T-helper 2 cell (primary cell): Measurements from ENCODE around the gene CLIC5.

Experiments
- DNase-seq, 5 experiments: peaks; one replicate each; pipeline versions ENCODE4 v3.0.0 to v3.0.0-alpha.2; 2012 to 2022

Gene CLIC5

GRCh38 chr6:45886776-45887175, 128.9 kb downstream of the CLIC5 start:
- no peak for DNase-seq

DNA sequence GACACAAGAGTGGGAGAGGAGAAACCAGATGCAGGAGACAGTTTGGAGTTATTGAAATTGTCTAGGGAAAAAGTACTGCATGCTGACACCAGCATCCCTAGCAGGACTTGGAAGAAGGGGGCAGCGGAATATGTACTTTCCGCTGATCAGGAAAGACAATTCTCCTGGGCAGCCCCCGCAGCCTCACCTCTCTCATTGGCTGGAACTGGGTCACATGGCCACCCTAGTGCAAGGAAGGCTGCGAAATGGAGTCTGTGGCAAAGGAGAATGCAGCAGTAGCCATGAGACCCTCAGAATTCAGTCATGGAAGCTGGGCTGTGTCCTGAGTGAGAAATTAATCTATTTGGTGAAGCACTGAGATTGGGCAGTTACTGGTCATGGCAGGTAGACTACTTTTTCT, 131.3 kb downstream of the CLIC5 start:
- DNase-seq, result no peak

DNA sequence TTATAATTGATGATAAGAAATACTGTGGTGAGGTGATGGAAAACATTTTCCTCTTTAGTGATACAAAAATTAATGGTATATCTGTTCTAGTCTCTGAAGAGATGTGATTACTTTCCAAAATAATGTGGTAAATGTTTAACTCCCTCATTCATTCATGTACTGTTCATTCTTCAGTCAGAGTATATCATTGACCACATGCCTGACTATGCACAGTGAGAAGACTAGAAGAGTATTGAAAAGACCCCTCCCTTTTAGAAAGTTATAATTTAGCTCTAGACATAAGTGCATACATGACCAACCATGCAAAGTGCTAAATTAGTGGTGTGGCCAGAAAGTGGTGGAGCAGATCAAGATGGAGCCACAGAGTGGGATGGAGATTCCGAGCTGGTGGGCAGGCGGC, 133.0 kb downstream of the CLIC5 start:
- DNase-seq, result no peak

DNA sequence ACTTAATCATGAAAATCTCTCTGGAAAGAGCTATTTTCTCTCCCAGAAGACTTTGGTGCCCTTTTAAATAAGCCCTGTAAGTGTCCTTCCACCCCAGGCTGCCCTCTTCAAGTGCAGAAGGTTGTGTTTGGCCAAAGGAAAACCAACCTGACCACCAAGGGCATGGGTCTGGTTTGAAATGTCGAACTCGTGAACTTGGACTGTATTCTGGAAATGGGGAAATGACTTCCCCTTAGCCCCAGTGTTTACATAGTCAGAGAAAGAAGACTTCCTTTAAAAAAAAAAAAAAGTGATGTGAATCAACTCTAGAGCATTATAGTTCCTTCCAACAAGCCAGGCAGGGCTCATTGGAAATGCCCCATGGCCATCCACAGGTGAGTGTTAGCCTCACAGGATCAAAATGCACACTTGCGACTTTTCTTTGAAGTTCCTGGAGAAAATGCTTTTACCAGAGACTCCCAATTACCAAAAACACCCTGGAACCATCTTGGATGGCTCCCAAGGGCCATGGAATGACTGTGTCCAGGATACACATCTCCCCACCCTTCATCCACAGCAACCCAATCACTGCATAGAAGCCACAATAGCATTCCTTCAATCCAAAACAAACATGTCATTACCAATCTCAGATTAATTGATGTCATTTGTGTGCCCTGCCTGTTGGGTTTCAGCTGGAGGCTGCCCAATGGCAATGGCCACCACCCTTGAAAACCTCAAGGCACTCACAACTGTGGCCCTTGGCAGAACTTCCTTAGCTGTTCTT, 133.8 kb downstream of the CLIC5 start:
- DNase-seq, result no peak

GRCh38 chr6:45880676-45881075, 135.0 kb downstream of the CLIC5 start:
- no peak for DNase-seq

- DNase-seq, result no peak
Measured at GRCh38 chr6:45880159-45880558, 135.5 kb downstream of the CLIC5 start.

DNA sequence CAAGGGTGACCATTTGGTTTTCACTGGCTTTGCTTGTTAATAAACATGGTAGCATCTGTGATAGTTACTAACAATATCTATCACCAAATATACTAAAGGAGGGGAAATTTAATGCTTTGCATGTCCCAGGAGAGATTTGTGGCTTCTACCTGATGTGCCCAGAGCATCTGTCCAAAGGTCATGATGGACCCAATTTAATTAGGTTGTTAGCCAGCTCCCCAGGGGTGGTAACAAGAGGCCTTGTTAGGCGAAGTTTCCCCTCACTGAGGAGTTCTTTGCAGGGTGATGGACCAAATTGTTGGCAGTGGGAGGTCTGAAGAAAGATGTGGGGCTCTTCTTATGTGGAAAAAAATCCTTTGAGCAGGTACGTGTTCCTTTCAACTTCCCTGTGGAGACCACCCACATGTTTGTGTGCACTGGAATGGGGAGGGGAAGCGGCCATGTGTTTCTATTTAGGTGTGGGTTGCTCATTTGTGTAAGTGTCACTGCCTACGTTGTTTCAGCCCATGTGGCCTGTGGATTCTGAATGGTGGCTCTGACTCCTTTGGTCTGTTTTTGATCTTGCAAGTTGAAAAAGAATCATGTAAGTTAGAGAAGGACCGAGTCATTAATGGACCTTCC, 137.6 kb downstream of the CLIC5 start:
- DNase-seq, result no peak

DNA sequence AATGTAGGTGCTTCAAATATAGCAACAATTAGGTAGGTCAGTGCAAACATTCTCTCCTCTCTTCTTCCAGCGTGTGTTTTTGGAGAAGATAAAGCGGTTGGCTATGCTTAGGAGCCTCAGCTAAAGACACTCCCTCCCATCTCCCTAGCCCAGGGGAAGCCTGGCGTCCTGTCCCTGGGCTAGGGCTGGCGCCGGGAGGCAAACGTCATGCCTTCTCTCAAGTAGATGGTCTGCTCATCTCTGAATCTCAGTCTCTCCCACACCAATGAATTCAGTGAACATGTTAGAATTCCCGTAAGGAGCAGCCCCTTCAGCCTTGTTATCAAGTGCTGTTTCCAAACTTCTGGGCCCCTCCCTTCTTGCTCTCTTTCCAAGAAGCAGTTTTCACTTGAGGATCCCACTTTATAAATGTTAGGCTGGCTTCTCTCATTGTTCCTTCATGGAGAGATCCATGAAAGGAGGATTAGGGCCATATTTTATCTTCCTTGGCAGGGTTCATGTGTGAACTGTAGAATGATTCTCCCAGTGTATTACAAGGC, 142.8 kb downstream of the CLIC5 start:
- DNase-seq, result no peak

GRCh38 chr6:45870531-45870930, 145.1 kb downstream of the CLIC5 start:
- no peak for DNase-seq

DNA sequence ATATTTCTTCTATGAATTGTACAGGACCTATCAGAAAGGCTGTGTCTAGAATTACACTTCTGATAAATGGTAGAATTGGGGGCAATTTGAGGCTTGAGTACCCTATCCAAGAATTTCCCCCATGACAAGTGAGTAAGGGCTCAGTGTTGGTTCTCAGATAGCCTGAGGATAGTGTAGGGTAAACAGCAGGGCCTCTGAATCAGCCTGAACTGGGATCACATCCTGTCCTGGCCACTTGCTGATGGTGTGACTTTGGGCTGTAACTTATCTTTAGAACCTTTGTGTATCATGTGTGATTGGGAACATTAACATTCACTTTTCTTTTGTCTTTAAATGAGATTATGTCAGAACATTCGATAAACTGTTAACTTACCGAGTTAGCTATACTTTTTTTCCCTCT, 151.0 kb downstream of the CLIC5 start:
- DNase-seq, result no peak

GRCh38 chr6:45858691-45859090, 157.0 kb downstream of the CLIC5 start:
- DNase-seq, result no peak

- DNase-seq, result no peak
Measured at GRCh38 chr6:45857827-45858226, 157.8 kb downstream of the CLIC5 start.

GRCh38 chr6:45855642-45856394, 159.8 kb downstream of the CLIC5 start:
- no peak for DNase-seq

DNA sequence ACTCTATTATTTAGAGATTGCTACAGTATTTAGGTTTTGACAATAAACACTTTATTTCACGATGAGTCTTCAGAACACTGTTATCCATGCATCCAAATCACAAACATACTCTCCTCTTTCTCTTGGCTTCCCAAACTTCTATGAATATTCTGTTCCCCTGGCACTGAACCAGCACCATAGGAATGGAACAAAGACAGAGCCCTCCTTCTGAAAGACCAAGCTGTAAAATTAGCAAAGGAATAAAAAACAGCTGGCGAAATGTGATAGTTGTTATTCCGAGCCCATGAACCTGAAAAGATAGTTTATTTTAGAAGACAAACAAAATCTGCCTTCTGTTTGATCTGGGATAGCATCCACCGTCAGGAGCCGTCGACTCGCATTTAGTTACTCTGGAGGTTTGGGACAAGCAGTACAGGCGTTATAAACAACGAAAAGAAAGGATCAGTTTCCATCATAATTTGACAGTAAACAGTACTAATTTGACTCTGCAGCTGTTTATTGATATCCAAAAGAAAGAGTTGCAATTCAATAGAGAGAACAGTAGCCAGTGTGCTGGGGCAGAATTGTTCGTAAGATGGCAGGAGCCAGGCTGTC, 161.4 kb downstream of the CLIC5 start:
- DNase-seq, result no peak

DNA sequence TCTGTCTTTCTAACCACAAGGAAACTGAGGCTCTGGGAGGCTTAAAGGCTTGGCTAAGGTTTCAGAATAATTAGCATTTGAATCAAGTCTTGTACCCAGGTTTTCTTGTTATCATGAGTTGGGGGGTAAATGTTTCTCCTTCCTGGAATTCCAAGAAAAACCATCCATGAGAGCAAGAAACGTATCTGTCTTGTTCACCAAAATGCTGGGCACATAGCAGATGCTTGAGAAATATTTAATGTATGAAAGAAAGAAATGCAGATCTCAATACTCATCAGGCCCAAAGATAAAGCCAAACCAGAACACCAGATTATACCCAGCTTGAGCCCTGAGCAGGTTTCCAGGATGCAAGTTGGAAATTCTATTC, 164.6 kb downstream of the CLIC5 start:
- DNase-seq, result no peak

DNA sequence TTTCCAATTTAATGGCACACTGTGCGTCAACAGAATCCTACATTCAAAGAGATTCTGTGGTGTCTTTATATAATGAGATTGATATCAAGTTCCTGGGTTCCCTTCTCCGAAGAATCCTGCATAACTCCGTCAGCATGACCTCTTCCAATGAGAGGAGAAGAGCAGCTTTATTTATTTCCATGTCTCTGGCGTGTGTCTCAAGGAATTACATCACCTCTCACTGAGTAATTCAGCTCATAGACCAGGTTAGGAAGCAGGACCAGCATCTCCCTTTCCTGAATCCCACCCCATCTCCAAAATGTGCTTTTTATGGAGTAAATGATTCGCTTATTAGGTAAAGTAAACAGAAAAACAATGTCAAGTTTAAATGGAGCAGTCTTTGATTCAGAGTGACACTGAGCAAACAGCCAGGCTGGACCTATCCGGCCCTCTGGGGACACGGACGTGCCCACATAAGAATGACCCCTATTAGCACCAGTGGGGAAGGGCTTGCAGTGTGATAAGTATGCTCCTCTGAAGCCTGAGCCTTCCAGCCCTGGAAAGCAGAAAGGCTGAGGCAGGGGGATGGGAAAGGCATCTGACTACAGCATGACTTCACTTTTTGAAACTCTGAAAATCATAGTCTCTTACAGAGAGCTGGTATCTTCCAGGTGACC, 165.2 kb downstream of the CLIC5 start:
- DNase-seq, result no peak

DNA sequence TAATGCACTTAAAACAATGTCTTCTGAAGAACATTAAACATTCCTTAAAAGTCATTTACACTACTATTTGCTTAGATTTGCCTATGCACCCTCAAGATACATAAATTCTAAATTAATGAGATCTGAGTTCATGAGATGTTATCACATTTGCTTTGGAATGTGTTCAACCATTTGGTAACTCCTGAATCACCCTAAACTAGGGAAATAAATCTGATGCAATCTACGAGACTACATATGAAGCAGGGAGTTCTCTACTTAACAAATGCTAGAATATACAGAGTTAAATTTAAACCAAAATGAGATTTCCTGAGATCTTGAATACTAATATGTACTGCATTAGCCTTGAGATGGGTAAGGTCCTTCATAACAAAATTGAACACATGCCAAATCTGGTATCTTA, 170.1 kb downstream of the CLIC5 start:
- no peak for DNase-seq

DNA sequence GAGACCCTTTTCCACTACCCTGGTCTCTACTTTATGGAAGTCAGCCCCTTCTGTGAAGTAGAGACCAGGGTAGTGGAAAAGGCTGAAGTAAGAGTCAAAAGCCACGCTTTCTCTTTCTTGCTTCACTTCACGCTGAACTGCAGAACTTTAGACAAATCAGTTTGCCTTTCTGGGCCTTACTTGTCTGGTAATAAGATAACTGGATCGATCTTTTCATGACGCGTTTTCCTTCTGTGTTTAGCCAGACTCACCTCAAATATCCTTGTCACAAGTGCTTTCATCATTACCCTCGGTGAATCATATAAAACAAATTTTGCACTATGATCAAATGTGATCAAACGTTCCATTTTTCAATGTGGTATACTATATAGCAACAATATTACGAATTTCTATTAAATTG, 170.7 kb downstream of the CLIC5 start:
- DNase-seq, result no peak

DNA sequence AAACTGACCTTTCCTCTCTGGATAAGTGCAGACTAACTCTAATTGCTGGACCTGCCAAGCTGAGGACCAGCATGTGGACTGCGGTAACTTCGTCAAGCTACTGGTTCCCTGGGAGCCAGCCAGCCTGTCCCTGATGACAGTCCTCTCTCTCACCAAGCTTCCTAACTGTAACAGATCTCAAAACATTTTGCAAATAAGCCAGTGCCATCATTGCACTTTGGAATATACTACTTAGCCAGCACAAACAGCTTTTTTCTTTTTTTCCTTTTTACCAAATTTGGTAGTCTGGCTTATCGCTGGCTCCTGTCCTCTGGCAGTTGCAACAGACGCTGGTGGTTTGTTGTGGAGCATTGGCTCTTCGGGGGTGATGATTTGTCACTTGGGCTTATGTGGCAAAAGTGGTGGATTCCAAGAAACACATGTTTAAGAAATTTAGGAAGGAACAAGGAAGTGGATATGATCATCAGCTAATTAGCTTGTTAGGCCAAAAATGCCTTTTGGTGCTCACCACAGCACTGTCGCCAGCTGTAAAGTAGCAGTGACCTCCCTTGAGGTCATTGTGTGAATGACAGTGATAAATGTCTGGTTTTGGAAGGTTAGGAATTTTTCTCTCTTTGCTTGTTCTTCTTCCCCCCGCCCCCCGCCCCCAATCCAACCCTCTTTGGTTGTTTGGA, 171.7 kb downstream of the CLIC5 start:
- no peak for DNase-seq

DNA sequence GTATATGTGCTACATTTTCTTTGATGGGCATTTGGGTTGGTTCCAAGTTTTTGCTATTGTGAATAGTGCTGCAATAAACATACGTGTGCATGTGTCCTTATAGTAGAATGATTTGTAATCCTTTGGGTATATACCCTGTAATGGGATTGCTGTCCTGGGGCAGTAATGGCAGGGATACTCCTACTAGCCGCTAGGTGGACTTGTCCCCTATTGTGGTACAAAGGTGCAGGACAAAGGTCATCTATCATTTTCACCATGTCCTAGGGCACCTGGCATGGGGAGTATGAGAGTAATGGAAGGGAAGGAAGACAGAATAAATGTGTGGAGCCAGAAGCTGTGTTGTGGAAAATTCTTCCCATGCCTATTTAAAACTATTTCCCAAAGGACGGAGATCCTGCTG, 174.6 kb downstream of the CLIC5 start:
- DNase-seq, result no peak

GRCh38 chr6:45838996-45839395, 176.7 kb downstream of the CLIC5 start:
- DNase-seq, result no peak

GRCh38 chr6:45838451-45838850, 177.2 kb downstream of the CLIC5 start:
- DNase-seq, result peak in 1 of 5 experiments; percentile 19
